Nucleus accumbens (tissue), 56 donors: Measurements from ENCODE around the gene DIAPH3.

Experiments
- DNase-seq, 56 donors: peaks; one replicate each; lab custom pipeline; 2025; lab: John Stamatoyannopoulos, UW

DIAPH3 gene

DNA sequence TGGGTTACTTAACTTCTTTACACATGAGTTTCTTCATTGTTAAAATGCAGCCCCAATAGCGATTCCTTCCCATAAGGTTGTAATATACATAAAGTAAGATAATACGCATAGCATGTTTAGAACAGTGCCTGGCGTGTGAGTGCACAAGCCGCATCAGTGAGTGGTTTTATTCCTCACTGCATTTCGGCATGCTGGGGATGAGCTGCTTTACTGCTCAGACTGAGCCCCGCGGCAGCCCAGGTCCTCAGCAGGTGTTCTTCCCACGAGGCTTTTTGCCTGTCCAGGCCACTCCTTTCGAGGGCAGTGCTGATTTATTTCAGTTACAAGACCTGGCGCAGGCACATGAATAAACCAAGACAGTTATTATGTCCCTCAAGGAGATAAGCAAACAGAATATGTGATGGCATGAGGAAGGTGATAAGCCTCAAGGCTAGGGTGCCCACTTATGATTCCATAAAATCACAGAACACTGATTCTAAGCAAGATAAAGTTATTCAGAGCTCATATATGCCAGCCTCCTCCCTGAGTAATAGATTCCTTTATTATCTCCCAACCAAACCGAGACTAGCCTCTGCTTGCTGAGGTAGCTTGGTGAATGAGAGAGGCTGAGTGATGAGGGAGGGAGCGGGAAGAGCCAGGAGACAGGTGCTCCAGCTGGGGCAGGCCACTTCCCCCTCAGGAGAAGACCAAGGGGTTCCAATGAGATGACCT, 505.5 kb downstream of the DIAPH3 start:
- no peak for DNase-seq

DNA sequence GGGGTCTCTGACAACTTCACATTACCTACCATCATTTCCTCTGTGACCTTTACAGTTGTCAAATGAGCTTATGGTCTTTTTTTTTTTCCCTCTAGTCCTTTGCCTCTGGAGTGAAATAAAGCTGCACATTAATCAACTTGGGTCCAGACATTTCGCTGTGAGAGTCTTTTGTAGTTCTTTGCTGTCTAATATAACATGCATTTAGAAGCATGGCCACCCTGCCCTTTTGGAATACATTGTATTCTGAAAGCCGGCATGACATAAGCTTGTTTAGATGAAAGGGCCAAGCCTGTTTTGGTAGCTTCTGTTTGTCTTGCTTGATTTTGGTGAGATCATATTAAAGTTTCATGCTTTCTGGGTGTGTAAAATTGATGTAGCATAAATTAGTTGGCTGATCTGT, 509.8 kb downstream of the DIAPH3 start:
- no peak for DNase-seq

DNA sequence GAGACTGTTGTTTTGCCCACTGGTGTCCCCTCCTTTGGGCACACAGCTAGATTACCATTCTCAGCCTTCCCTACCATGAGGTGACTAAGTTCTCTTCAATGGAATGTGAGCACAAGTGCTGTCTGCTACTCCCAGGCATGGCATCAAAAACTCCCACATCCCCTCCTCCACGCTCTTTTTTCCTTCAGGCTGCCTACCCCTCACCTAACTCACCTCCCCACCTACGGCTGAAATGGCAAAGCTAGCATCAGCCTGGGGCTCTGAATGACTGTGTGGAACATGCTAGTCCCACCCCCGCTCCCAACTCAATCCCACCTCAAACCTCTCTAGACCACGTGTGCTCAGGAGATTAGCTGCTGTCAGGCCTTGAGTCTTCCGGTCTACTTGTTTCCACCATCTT, 512.2 kb downstream of the DIAPH3 start:
- DNase-seq: no peak

DNA sequence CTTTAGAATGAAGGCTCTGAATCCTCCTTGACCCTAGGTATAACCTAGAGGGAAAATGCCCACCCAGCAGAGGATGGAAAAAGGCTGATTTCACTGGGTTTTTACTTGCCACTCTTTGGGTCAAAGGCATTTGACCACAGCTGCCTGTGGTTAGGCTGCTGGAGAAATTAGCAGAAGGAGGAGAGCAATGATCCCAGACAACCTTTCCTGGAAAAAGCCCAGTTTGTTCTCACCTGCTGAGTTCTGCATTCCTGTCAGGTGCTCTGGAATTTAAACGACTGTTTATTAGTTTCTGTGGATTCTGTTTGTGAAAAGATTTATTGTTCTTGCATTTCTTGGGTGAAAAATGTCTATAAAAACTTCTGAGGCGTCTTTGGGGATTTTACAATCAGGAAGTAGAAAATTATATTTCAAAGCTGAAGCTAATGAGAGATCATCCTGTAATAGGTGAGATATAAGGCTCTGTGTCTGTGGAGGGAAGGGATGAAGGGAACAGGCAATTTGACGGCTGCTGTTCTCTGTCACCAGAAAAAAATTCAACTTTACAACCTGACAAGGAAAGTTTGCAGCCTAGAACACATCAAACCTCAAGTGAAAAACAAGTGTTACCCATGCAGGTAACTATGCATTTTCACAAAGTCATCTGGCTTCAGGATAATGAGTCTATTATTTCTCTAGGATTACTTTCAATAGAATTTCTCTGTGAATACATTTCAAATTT, 519.7 kb downstream of the DIAPH3 start:
- DNase-seq: no peak

DNA sequence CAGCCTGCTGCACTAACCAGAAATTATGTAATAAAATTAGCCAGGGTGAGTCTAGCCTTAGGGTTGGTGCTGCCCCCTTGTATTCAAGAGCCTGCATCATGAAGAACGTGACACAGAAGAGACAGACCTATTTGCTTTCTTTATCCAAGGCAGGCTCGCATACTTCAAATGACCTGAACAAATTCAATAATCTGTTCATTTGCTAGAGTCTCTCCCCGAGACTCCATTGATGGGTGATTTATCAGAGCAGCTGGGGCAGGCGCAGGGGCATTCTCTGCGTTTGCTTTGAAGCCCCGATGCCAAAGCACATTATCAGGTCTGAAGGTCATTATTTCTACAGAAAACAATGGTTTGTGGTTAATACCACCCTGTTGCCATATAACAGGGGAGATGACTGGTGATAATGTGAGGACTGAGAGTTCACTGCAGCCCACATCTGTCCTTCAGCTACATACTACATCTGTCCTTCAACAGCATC, 520.3 kb downstream of the DIAPH3 start:
- no peak for DNase-seq

DNA sequence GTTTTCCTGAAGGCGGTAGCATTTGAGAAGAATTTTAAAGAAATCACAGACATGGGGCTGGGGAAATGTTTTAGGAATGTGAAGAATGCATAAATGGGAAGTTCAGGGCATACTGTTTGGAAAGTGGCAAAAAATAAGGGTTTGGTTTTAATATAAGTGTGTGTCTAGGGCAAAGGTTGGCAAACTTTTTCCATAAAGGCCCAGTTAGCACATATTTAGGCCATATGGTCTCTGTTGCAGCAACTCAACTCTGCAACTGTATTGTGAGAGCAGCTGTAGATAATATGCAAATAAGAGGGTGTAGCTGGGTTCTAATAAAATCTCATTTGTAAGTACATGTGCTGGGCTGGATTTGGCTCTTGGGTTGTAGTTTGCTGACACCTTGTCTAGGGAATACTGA, 521.9 kb downstream of the DIAPH3 start:
- DNase-seq: no peak

DNA sequence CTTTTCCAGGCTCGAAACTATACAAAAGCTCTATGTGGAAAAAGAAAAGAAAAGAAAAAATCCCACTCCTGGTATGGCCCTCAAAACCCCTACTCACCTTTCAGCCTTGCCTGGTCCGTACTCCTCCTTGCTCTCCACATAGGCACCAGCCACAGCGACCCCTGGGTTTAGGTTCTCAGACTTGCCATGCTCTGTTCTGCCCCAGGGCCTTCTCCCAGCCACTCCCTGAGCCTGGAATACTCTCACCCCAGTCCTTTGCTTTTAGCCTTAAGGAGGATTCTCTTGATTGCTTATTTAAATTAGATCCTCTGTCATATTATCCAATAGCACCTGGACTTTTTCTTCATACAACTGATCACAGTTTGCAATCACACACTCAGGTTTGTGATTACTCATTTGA, 522.5 kb downstream of the DIAPH3 start:
- DNase-seq: no peak

DNA sequence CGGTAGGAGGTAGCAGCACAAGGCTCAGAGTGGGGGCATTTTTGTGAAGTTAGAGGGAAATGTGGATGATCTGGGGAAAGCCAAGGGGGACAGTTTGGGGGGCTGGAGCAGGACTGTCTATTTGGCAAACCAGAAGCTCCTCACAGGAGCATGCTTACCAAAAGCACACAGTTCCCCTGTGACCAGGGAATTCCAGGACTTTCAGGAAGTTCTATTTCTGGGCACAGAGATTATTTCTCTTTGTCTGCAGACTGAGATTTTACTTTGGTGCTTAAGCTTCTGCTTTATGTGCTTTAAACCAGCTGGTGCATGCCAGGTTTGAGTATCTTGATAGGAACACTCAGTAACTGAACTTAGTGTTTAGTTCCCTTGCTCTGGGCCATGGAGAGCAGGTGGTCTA, 525.3 kb downstream of the DIAPH3 start:
- DNase-seq: no peak

DNA sequence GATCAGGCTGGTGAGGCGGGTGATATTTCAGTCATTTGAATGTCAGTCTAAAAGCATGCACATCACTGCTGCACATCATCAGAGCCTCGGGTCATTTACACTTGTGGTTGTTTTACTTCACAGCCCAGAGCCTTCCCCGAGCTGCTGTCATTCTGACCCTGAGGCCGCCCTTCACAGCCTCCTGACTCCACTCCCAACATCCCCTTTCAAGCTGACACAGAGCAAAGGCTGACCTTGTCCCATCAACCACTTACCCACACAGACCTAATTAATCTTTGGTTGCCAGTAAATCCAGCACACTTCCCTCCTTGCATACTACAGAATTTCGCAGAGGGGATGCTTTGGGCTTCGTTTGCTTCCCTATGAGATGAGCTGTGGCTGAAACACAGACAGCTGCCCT, 528.1 kb downstream of the DIAPH3 start:
- no peak for DNase-seq

DNA sequence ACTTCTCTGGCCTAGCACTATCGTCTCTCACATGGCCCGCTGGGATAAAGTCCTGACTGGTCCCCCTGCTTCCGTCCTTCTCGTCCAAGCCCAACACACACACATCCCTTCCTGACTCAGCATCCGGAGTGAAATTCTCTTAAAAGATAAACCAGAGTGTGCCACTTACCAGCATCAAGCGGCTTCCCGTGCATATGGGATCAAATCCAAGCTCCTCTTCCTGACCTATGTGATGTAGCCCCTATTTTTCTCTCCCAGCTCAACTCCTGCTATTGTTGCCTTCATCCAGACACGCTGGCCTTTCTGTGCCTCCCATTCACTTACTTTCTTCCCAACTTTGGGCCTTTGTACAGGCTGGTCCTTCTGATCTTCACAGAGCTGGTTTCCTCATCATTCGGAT, 530.4 kb downstream of the DIAPH3 start:
- no peak for DNase-seq

DNA sequence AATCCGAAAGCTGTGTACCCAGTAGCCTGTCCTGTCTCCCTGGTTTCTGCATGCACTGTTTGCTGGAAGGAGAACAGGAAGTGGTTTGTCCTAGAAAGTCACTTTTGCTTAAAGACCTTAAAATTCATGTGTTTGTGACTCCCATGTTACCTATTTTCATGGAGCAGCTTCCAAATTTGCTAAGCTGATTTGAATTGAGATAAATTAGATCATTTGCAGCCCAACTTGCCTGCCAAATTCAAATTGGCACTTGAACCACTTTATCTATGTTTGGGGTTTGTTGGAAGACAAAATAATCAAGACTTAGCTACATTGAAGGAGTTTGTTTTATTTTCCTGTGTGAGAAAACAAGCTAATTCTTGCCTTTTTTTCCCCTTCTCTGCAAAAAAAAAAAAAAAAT, 532.5 kb downstream of the DIAPH3 start:
- no peak for DNase-seq

DNA sequence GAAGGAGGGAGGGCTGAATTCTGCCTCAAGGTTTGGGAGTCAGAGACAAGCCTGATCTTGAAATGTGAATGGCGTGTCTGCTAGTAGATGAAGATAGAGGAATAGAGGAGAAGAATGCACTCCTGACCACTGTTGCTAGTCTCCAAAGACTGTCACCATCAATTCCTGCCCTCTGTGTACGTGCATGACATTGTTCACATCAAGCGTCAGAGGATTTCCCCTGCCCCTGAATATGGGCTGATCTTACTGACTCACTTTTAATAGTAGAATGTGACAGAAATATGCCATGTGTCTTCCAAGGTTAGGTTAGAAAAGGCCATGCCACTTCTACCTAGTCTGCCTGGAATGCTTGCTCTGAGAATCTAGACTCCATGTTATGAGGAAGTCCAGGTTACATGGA, 538.6 kb downstream of the DIAPH3 start:
- DNase-seq: no peak

DNA sequence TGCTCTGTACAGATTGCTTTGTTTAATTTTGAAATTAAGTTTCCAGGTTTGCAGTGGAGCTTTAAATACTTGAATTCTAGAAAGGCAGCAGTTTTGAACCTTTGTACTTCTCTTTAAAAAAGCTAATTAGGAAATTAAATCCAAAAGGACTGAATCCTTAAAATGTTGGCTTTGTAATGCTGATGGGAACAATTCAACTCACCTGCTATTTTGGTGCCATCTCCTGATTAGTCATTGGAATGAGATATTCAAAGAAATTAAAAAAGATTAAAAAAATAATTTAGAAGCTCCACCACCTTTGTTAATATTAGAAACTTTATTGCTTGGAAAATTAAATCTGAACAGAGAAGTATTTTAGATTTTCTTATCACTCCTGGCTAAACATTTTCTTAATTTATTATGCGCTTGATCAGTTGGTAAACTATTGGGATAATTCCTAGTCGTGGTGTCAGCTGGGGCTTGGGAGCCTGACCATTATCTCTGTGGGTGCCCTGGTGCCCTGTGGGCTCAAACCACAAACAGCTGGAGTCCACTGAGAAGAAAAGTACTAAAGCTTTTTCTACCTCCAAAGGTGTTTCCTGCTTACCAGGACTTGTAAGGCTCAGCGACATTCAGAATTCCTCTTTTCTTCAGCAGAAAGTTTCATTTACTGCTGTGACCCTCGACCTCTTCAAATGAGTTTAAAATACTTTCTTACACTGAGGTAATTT, 540.4 kb downstream of the DIAPH3 start:
- no peak for DNase-seq

DNA sequence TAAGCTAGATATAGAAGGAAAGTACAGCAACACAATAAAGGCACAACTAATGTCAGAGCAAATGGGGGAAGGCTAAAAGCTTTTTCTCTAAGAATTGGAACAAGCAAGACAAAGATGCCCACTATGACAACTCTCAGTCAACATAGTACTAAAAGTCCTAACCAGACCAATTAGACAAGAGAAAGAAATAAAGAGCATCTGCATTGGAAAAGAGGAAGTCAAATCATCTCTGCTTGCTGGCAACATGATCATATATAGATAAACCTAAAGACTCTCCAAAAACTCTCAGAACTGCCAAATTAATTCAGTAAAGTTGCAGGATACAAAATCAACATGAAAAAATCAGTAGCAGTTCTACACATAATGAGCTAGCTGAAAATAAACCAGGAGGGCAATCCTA, 542.0 kb downstream of the DIAPH3 start:
- DNase-seq: no peak
